Activated T-helper 2 cell treated with anti-CD3 and anti-CD28 coated beads, Interferon-gamma antibody, Interleukin-2, Interleukin-4, amounts not matched to agents 10 μg/mL and 5 μg/mL and 100 μg/mL, durations not matched to agents 14 hours and 24 hours and 36 hours (primary cell): Measurements from ENCODE around the gene BRI3BP. TPM values are rescaled to one million over a fixed set of nuclear protein-coding genes. Genes with fewer than 3 reads are reported as not detected.
"Not testable (repeated sequence)": the region's sequence is repeated elsewhere in the genome, so short reads cannot be mapped to it uniquely, and the experiment has no call there.

Source experiments
- DNase-seq: peaks from one replicate; pipeline ENCODE4 v3.0.0; 2021; ENCODE audit warnings: low spot score
- H3K27ac Mint-ChIP-seq: one replicate; pipeline ENCODE4 v1.8.0; 2021; ENCODE audit warnings: mixed read lengths
- H3K27me3 Mint-ChIP-seq: one replicate; pipeline ENCODE4 v1.8.0; 2021; ENCODE audit warnings: low read depth, mixed read lengths
- H3K36me3 Mint-ChIP-seq: one replicate; pipeline ENCODE4 v1.8.0; 2021; ENCODE audit warnings: low read depth, mixed read lengths
- H3K4me1 Mint-ChIP-seq: one replicate; pipeline ENCODE4 v1.8.0; 2021; ENCODE audit warnings: low read depth, mixed read lengths
- H3K4me3 Mint-ChIP-seq: one replicate; pipeline ENCODE4 v1.8.0; 2021; ENCODE audit warnings: low read depth, mild to moderate bottlenecking, moderate library complexity, mixed read lengths
- H3K9me3 Mint-ChIP-seq: one replicate; pipeline ENCODE4 v1.8.0; 2021; ENCODE audit warnings: mixed read lengths
- intact Hi-C: fragments of 100-400 bp; cut with micrococcal nuclease; formaldehyde crosslinking; loops from one replicate; pipeline ENCODE4 v1.15.1; 2023
- total RNA-seq: library from RNA; stranded (reverse); gene quantifications from 2 replicates; pipeline ENCODE4 v1.2.3, GENCODE V29; 2022

The BRI3BP gene
- total RNA-seq, 1 donor from 2014 or later: 38.3 TPM

GRCh38 chr12:125065919-125066570 is 72.6 kb downstream of the BRI3BP start:
- peak overlapping the region; percentile 50 for H3K27ac Mint-ChIP-seq
- peaks cover 13% of the 10 kb centered on the region for H3K36me3 Mint-ChIP-seq

GRCh38 chr12:125068391-125068790 is 74.9 kb downstream of the BRI3BP start:
- Mint-ChIP-seq H3K36me3 (peaks cover 16% of the 10 kb centered on the region), H3K27ac (no peak overlapping the region), H3K4me1 (peaks cover 19% of the 10 kb centered on the region), H3K27me3 (peaks cover 1% of the 10 kb centered on the region), H3K9me3 (no peaks in the 10 kb centered on the region), H3K4me3 (no peak overlapping the region)
- DNase-seq: no peak
- intact Hi-C loops: no loop called here

More at GRCh38 chr12:125065919-125066570, 72.6 kb downstream of the BRI3BP start:
- no peak for DNase-seq
- Mint-ChIP-seq H3K9me3 (peaks cover 4% of the 10 kb centered on the region), H3K27me3 (peaks cover 3% of the 10 kb centered on the region), H3K4me1 (peaks cover 19% of the 10 kb centered on the region), H3K4me3 (peak overlapping the region; percentile 87)
- intact Hi-C loops: loop anchor here (1.0 kb wide), 2 partner anchors 17 to 77 kb away; partner anchors contain the start of gene DHX37

GRCh38 chr12:125069616-125070015 is 76.2 kb downstream of the BRI3BP start:
- H3K4me1 Mint-ChIP-seq: peaks cover 20% of the 10 kb centered on the region
- no peaks in the 10 kb centered on the region for H3K9me3 Mint-ChIP-seq
- H3K36me3 Mint-ChIP-seq: peaks cover 23% of the 10 kb centered on the region
- no peak overlapping the region for H3K27ac Mint-ChIP-seq
- intact Hi-C loops: no loop called here
- DNase-seq: no peak
- H3K27me3 Mint-ChIP-seq: no peaks in the 10 kb centered on the region
- no peak overlapping the region for H3K4me3 Mint-ChIP-seq

- intact Hi-C loops: no loop called here
- Mint-ChIP-seq H3K4me3 (no peak overlapping the region), H3K4me1 (peaks cover 19% of the 10 kb centered on the region), H3K36me3 (peaks cover 23% of the 10 kb centered on the region), H3K27ac (no peak overlapping the region), H3K27me3 (no peaks in the 10 kb centered on the region), H3K9me3 (no peaks in the 10 kb centered on the region)
- no peak for DNase-seq
These were observed 76.7 kb downstream of the BRI3BP start for GRCh38 chr12:125070112-125070511.

GRCh38 chr12:125070661-125071390 is 77.4 kb downstream of the BRI3BP start:
- Mint-ChIP-seq H3K4me1 (peaks cover 19% of the 10 kb centered on the region), H3K27me3 (no peaks in the 10 kb centered on the region), H3K27ac (no peak overlapping the region), H3K4me3 (no peak overlapping the region), H3K36me3 (peaks cover 27% of the 10 kb centered on the region), H3K9me3 (no peaks in the 10 kb centered on the region)
- no peak for DNase-seq
- intact Hi-C loops: no loop called here

GRCh38 chr12:125071456-125071855 is 78.0 kb downstream of the BRI3BP start:
- DNase-seq: no peak
- H3K4me1 Mint-ChIP-seq: peaks cover 16% of the 10 kb centered on the region
- H3K36me3 Mint-ChIP-seq: peaks cover 33% of the 10 kb centered on the region
- H3K4me3 Mint-ChIP-seq: no peak overlapping the region
- no peaks in the 10 kb centered on the region for H3K9me3 Mint-ChIP-seq
- intact Hi-C loops: no loop called here
- H3K27ac Mint-ChIP-seq: no peak overlapping the region
- no peaks in the 10 kb centered on the region for H3K27me3 Mint-ChIP-seq

- peaks cover 32% of the 10 kb centered on the region for H3K36me3 Mint-ChIP-seq
- H3K27ac Mint-ChIP-seq: no peak overlapping the region
- H3K9me3 Mint-ChIP-seq: no peaks in the 10 kb centered on the region
- intact Hi-C loops: no loop called here
- no peaks in the 10 kb centered on the region for H3K27me3 Mint-ChIP-seq
- H3K4me1 Mint-ChIP-seq: peaks cover 7% of the 10 kb centered on the region
- no peak overlapping the region for H3K4me3 Mint-ChIP-seq
- no peak for DNase-seq
These were observed 79.1 kb downstream of the BRI3BP start for GRCh38 chr12:125072496-125072895.

- H3K9me3 Mint-ChIP-seq, H3K4me1 Mint-ChIP-seq, H3K27ac Mint-ChIP-seq, intact Hi-C loops, DNase-seq, H3K4me3 Mint-ChIP-seq, H3K27me3 Mint-ChIP-seq: not testable (repeated sequence)
- peaks cover 42% of the 10 kb centered on the region for H3K36me3 Mint-ChIP-seq
These were observed 80.8 kb downstream of the BRI3BP start for GRCh38 chr12:125074294-125074693.

- no peak overlapping the region for H3K4me3 Mint-ChIP-seq
- DNase-seq: no peak
- no peaks in the 10 kb centered on the region for H3K27me3 Mint-ChIP-seq
- H3K36me3 Mint-ChIP-seq: peaks cover 52% of the 10 kb centered on the region
- no peaks in the 10 kb centered on the region for H3K9me3 Mint-ChIP-seq
- H3K4me1 Mint-ChIP-seq: peaks cover 3% of the 10 kb centered on the region
- intact Hi-C loops: no loop called here
- no peak overlapping the region for H3K27ac Mint-ChIP-seq
These were observed 82.7 kb downstream of the BRI3BP start for GRCh38 chr12:125076103-125076502.

GRCh38 chr12:125079084-125079483 is 85.6 kb downstream of the BRI3BP start:
- H3K9me3 Mint-ChIP-seq: no peaks in the 10 kb centered on the region
- peaks cover 56% of the 10 kb centered on the region for H3K36me3 Mint-ChIP-seq
- intact Hi-C loops: no loop called here
- no peak overlapping the region for H3K27ac Mint-ChIP-seq
- no peaks in the 10 kb centered on the region for H3K4me1 Mint-ChIP-seq
- H3K27me3 Mint-ChIP-seq: no peaks in the 10 kb centered on the region
- H3K4me3 Mint-ChIP-seq: no peak overlapping the region
- DNase-seq: no peak

- no peak for DNase-seq
- Mint-ChIP-seq H3K36me3 (peaks cover 59% of the 10 kb centered on the region), H3K27ac (no peak overlapping the region), H3K9me3 (no peaks in the 10 kb centered on the region), H3K4me1 (no peaks in the 10 kb centered on the region), H3K4me3 (no peak overlapping the region), H3K27me3 (no peaks in the 10 kb centered on the region)
- intact Hi-C loops: no loop called here
These were observed 86.5 kb downstream of the BRI3BP start for GRCh38 chr12:125079648-125080645.
